HepG2 (cell line): ENCODE data around the gene SLC25A11. TPM values are rescaled to one million over a fixed set of nuclear protein-coding genes. Genes with fewer than 3 reads are reported as not detected.
A peak's percentile ranks its signal among the peaks of the same experiment; 100 is the strongest.

Source experiments
- FOSL2 ChIP-seq: sonication (generic); formaldehyde crosslinking; IDR thresholded peaks from 2 replicates; pipeline ENCODE4 v1.4.0; 2020; ENCODE audit warnings: missing genetic modification reagents
- GLI4 ChIP-seq: sonication (generic); formaldehyde crosslinking; IDR thresholded peaks from 2 replicates; pipeline ENCODE4 v1.5.1; 2020; ENCODE audit warnings: missing genetic modification reagents, mild to moderate bottlenecking, moderate library complexity, borderline replicate concordance
- IRF1 ChIP-seq: sonication (generic); formaldehyde crosslinking; IDR thresholded peaks from 2 replicates; pipeline ENCODE4 v1.4.0; 2020; ENCODE audit warnings: low read depth, mild to moderate bottlenecking, missing genetic modification reagents
- IRF9 ChIP-seq: sonication (generic); formaldehyde crosslinking; IDR thresholded peaks from 2 replicates; pipeline ENCODE4 v1.8.0; 2022; ENCODE audit warnings: missing genetic modification reagents, mild to moderate bottlenecking, borderline replicate concordance
- NFE2 ChIP-seq: sonication (generic); formaldehyde crosslinking; IDR thresholded peaks from 2 replicates; pipeline ENCODE4 v1.4.0; 2020; ENCODE audit warnings: missing genetic modification reagents
- NFE2L2 ChIP-seq: fragments of 150-350 bp; IDR thresholded peaks from 2 replicates; pipeline ENCODE4 v1.6.1; 2014; ENCODE audit warnings: low read length
- PAF1 ChIP-seq: IDR thresholded peaks from 2 replicates; pipeline ENCODE4 v1.6.1; 2016; ENCODE audit warnings: missing genetic modification reagents, missing compliant biosample characterization
- PHF8 ChIP-seq: sonication (generic); formaldehyde crosslinking; IDR thresholded peaks from 2 replicates; pipeline ENCODE4 v1.5.0; 2020; ENCODE audit warnings: missing genetic modification reagents
- RXRB ChIP-seq: IDR thresholded peaks from 2 replicates; pipeline ENCODE4 v1.6.1; 2016; ENCODE audit warnings: borderline replicate concordance, missing genetic modification reagents, missing compliant biosample characterization
- SIX4 ChIP-seq: sonication (generic); formaldehyde crosslinking; IDR thresholded peaks from 2 replicates; pipeline ENCODE4 v1.4.0; 2020; ENCODE audit warnings: missing genetic modification reagents
- SOX13 ChIP-seq, 3 experiments: fragments of 450-650 bp in 1 of 3; sonication (generic) in 1 of 3; formaldehyde crosslinking in 1 of 3; IDR thresholded peaks in 2 of 3; conservative IDR thresholded peaks in 1 of 3; 2 replicates each; pipeline versions ENCODE4 v1.5.0 to v1.6.1; 2016 to 2020; ENCODE audit warnings: antibody characterized with exemption in 1 of 3, mild to moderate bottlenecking in 1 of 3, missing compliant biosample characterization in 1 of 3, missing genetic modification reagents in 1 of 3, moderate library complexity in 1 of 3
- SP5 ChIP-seq: IDR thresholded peaks from 2 replicates; pipeline ENCODE4 v1.6.1; 2016; ENCODE audit warnings: low read depth, borderline replicate concordance
- SRSF1 ChIP-seq: fragments of 200-400 bp; formaldehyde crosslinking; optimal IDR thresholded peaks from 2 replicates; pipeline ENCODE3; 2017; ENCODE audit warnings: mild to moderate bottlenecking, low read depth, low read length, moderate library complexity
- ZBTB42 ChIP-seq: sonication (generic); formaldehyde crosslinking; IDR thresholded peaks from 2 replicates; pipeline ENCODE4 v1.5.0; 2020; ENCODE audit warnings: mild to moderate bottlenecking, missing genetic modification reagents
- ZNF556 ChIP-seq: sonication (generic); formaldehyde crosslinking; IDR thresholded peaks from 2 replicates; pipeline ENCODE4 v1.4.0; 2020; ENCODE audit warnings: mild to moderate bottlenecking, missing genetic modification reagents, borderline replicate concordance
- ZNF574 ChIP-seq: sonication (generic); formaldehyde crosslinking; IDR thresholded peaks from 2 replicates; pipeline ENCODE4 v1.4.0; 2020; ENCODE audit warnings: missing genetic modification reagents
- ZNF773 ChIP-seq: sonication (generic); formaldehyde crosslinking; IDR thresholded peaks from 2 replicates; pipeline ENCODE4 v1.4.0; 2020; ENCODE audit warnings: missing genetic modification reagents, borderline replicate concordance
- polyA plus RNA-seq, 8 experiments: library from polyadenylated mRNA; depleted of rRNA in 3 of 8; stranded (reverse) in 7 of 8; unstranded in 1 of 8; fragments of >200 nt; fragmentation: Illumina TruSeq in 4 of 8; extraction: Trizol in 4 of 8; gene quantifications; 2 replicates each; pipeline versions ENCODE4 v1.2.1 to v1.2.3, GENCODE V29; 2011 to 2016; ENCODE audit warnings: low read depth in 4 of 8, missing spikeins in 1 of 8, mixed read lengths in 1 of 8; ENCODE audit not compliant: insufficient read depth in 1 of 8
- total RNA-seq, 5 experiments: library from RNA; depleted of rRNA; stranded (reverse); fragments of >200 nt; fragmentation: Illumina TruSeq; extraction: Trizol; gene quantifications; 2 replicates each; pipeline ENCODE4 v1.2.3, GENCODE V29; 2016; ENCODE audit warnings: low read depth in 1 of 5
- TF ChIP-seq, protein P1 (sequence below): sonication (generic); formaldehyde crosslinking; IDR thresholded peaks from 2 replicates; pipeline ENCODE4 v1.4.0; 2020; ENCODE audit warnings: mild to moderate bottlenecking, missing genetic modification reagents
- TF ChIP-seq, protein P2 (sequence below), 2 experiments: sonication (generic) in 1 of 2; formaldehyde crosslinking in 1 of 2; IDR thresholded peaks; 2 replicates each; pipeline versions ENCODE4 v1.4.0 to v1.6.1; 2018 to 2020; ENCODE audit warnings: missing genetic modification reagents in 2 of 2, borderline replicate concordance in 1 of 2, low read depth in 1 of 2, mild to moderate bottlenecking in 1 of 2, missing biosample characterization in 1 of 2
- TF ChIP-seq, protein P3 (sequence below): sonication (generic); formaldehyde crosslinking; IDR thresholded peaks from 2 replicates; pipeline ENCODE4 v1.5.1; 2020; ENCODE audit warnings: missing genetic modification reagents, mild to moderate bottlenecking, borderline replicate concordance

Gene SLC25A11
- total and polyA plus RNA-seq, 2 of the 13 experiments (the other 11 are each of a cell fraction or from before 2014, with no cell fraction given) = 35.4 to 47.2 TPM

DNA sequence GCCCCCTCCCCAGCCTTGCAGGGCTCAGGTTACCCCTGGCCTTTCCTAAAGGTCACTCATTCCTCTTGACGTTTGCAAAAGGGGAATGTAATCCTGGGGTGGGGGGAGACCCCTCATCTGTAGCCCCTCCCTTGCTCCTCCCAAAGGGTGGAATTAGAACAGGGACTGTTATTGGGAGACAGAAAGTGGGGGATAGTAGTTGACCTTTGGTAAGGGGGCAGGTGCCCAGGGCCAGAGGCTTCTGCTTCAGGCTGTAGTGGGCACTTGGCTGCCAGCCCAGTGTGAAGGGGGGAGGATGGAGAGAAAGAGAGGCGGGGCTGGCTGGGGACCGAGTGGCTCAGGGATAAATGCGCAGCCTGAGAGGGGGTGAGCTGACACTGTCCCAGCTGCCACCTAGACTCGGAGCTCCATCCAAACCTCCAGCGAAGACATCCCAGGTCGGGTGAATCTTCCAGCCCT is 10.9 kb upstream of the SLC25A11 start, which contains the start of gene ENO3 (continued):
- peak; percentile 21; the same call in 1 of the 2 replicates for TF ChIP-seq ZNF574
- TF ChIP-seq GLI4 (CRISPR knock-in tag) = no peak
- TF ChIP-seq, protein P1, sequence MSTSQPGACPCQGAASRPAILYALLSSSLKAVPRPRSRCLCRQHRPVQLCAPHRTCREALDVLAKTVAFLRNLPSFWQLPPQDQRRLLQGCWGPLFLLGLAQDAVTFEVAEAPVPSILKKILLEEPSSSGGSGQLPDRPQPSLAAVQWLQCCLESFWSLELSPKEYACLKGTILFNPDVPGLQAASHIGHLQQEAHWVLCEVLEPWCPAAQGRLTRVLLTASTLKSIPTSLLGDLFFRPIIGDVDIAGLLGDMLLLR (CRISPR knock-in tag) = no peak
- peak; percentile 92 for TF ChIP-seq SIX4 (CRISPR knock-in tag)
- TF ChIP-seq, protein P2, sequence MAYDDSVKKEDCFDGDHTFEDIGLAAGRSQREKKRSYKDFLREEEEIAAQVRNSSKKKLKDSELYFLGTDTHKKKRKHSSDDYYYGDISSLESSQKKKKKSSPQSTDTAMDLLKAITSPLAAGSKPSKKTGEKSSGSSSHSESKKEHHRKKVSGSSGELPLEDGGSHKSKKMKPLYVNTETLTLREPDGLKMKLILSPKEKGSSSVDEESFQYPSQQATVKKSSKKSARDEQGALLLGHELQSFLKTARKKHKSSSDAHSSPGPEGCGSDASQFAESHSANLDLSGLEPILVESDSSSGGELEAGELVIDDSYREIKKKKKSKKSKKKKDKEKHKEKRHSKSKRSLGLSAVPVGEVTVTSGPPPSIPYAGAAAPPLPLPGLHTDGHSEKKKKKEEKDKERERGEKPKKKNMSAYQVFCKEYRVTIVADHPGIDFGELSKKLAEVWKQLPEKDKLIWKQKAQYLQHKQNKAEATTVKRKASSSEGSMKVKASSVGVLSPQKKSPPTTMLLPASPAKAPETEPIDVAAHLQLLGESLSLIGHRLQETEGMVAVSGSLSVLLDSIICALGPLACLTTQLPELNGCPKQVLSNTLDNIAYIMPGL (CRISPR knock-in tag; IDR thresholded peaks at IDR 0.05; ENCODE audit: borderline replicate concordance in 1 of 2, low read depth in 1 of 2) = peak in 1 of 2 experiments; percentile 25; a peak in 1 of 4 replicates
- no peak for TF ChIP-seq NFE2L2
- peak; percentile 25 for TF ChIP-seq FOSL2
- peak; percentile 62; the same call in 1 of the 2 replicates for TF ChIP-seq SP5 (CRISPR knock-in tag)
- TF ChIP-seq PAF1 (CRISPR knock-in tag) = no peak
- no peak for TF ChIP-seq ZBTB42
- TF ChIP-seq ZNF556 (CRISPR knock-in tag) = no peak
- TF ChIP-seq, protein P3, sequence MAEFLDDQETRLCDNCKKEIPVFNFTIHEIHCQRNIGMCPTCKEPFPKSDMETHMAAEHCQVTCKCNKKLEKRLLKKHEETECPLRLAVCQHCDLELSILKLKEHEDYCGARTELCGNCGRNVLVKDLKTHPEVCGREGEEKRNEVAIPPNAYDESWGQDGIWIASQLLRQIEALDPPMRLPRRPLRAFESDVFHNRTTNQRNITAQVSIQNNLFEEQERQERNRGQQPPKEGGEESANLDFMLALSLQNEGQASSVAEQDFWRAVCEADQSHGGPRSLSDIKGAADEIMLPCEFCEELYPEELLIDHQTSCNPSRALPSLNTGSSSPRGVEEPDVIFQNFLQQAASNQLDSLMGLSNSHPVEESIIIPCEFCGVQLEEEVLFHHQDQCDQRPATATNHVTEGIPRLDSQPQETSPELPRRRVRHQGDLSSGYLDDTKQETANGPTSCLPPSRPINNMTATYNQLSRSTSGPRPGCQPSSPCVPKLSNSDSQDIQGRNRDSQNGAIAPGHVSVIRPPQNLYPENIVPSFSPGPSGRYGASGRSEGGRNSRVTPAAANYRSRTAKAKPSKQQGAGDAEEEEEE = no peak
- no peak for TF ChIP-seq SOX13 (IDR thresholded peaks at IDR 0.05)
- TF ChIP-seq SOX13 (CRISPR knock-in tag; conservative IDR thresholded peaks at IDR 0.05 in 1 of 2, IDR thresholded peaks at IDR 0.05 in 1 of 2) = peak in 1 of 2 experiments; percentile 44; a peak in 1 of 4 replicates
- TF ChIP-seq IRF1 = 0 out of 2 replicates have a peak, but pooled peaks have one; percentile 11
- TF ChIP-seq IRF9 (CRISPR knock-in tag) = no peak
- no peak for TF ChIP-seq ZNF773
- TF ChIP-seq PHF8 (CRISPR knock-in tag) = no peak
- TF ChIP-seq NFE2 (CRISPR knock-in tag) = no peak
- TF ChIP-seq RXRB (CRISPR knock-in tag) = peak; percentile 58
- TF ChIP-seq SRSF1 = peak; percentile 48
